PC-3 (cell line): Measurements from ENCODE around the gene RASSF4. TPM values are rescaled to one million over a fixed set of nuclear protein-coding genes. Genes with fewer than 3 reads are reported as not detected.
A peak's percentile ranks its signal among the peaks of the same experiment; 100 is the strongest.

Source experiments
- ATAC-seq: fragments of 200-7000 bp; cut with Tn5 transposase; 2 replicates; pipeline ENCODE4 v1.9.1; 2020; ENCODE audit warnings: mild to moderate bottlenecking, moderate library complexity
- BruUV-seq: library from RNA; stranded (reverse); fragments of 400-500 nt; replicated peaks from 2 replicates; lab custom pipeline; 2021; lab: Mats Ljungman, UMichigan
- CTCF ChIA-PET: fragments of 300-600 bp; sonication (Branson Sonifier 250); formaldehyde crosslinking; loops from one replicate; lab custom pipeline; 2022; ENCODE audit warnings: antibody characterized with exemption; lab: Charles Lee
- POLR2A ChIA-PET: fragments of 300-600 bp; sonication (Branson Sonifier 250); formaldehyde crosslinking; loops from one replicate; lab custom pipeline; 2022; ENCODE audit warnings: antibody characterized with exemption; ENCODE audit not compliant: unreplicated experiment; lab: Charles Lee
- DNase-seq: peaks from one replicate; pipeline ENCODE4 v3.0.0-alpha.2; 2015
- H2AFZ ChIP-seq: fragments of 300-600 bp; sonication (generic); 2 replicates; pipeline ENCODE4 v1.6.0; 2016; ENCODE audit warnings: antibody characterized with exemption, low read length
- H3F3A ChIP-seq: fragments of 300-600 bp; sonication (generic); one replicate; pipeline ENCODE4 v1.6.0; 2017; ENCODE audit warnings: antibody characterized with exemption, low read length, control low read depth, mild to moderate bottlenecking; ENCODE audit not compliant: unreplicated experiment
- H3K27ac ChIP-seq: fragments of 300-600 bp; sonication (generic); 2 replicates; pipeline ENCODE4 v1.5.1; 2016; ENCODE audit warnings: mild to moderate bottlenecking, low read length
- H3K27me3 ChIP-seq: fragments of 300-600 bp; sonication (generic); 2 replicates; pipeline ENCODE4 v1.6.1; 2016; ENCODE audit warnings: low read length, mixed read lengths
- H3K36me3 ChIP-seq: fragments of 300-600 bp; sonication (generic); 2 replicates; pipeline ENCODE4 v1.6.1; 2016; ENCODE audit warnings: low read depth, mixed run types, low read length, mixed read lengths
- H3K4me1 ChIP-seq: fragments of 300-600 bp; sonication (generic); 2 replicates; pipeline ENCODE4 v1.5.1; 2016; ENCODE audit warnings: low read length; ENCODE audit not compliant: insufficient read depth
- H3K4me2 ChIP-seq: fragments of 300-600 bp; sonication (generic); 2 replicates; pipeline ENCODE4 v1.6.0; 2016; ENCODE audit warnings: low read length
- H3K4me3 ChIP-seq: fragments of 300-600 bp; sonication (generic); 2 replicates; pipeline ENCODE4 v1.5.1; 2016; ENCODE audit warnings: mild to moderate bottlenecking, low read length, mixed read lengths
- H3K79me2 ChIP-seq: fragments of 300-600 bp; sonication (generic); 2 replicates; pipeline ENCODE4 v1.6.1; 2017; ENCODE audit warnings: low read length, mixed read lengths
- H3K9ac ChIP-seq: fragments of 300-600 bp; sonication (generic); 2 replicates; pipeline ENCODE4 v1.6.0; 2016; ENCODE audit warnings: mild to moderate bottlenecking, low read length
- H3K9me2 ChIP-seq: fragments of 300-600 bp; sonication (generic); replicated peaks from 2 replicates; pipeline ENCODE4 v1.6.1; 2016; ENCODE audit warnings: mixed run types, low read length, mixed read lengths
- H3K9me3 ChIP-seq: fragments of 300-600 bp; sonication (generic); 2 replicates; pipeline ENCODE4 v1.6.1; 2016; ENCODE audit warnings: low read length, mixed read lengths
- H4K20me1 ChIP-seq: fragments of 300-600 bp; sonication (generic); 2 replicates; pipeline ENCODE4 v1.6.1; 2016; ENCODE audit warnings: low read length, mixed read lengths
- EZH2 ChIP-seq: fragments of 300-600 bp; sonication (generic); IDR thresholded peaks from one replicate; pipeline ENCODE4 v1.6.1; 2017; ENCODE audit warnings: antibody characterized with exemption, mild to moderate bottlenecking, low read length; ENCODE audit not compliant: unreplicated experiment
- EZH2phosphoT487 ChIP-seq: fragments of 300-600 bp; sonication (generic); IDR thresholded peaks from 2 replicates; pipeline ENCODE4 v1.6.1; 2018; ENCODE audit warnings: mild to moderate bottlenecking, antibody characterized with exemption, low read length, borderline replicate concordance
- intact Hi-C: fragments of 100-400 bp; cut with micrococcal nuclease; formaldehyde crosslinking; loops from 2 replicates; pipeline ENCODE4 v1.9.0; 2023
- total RNA-seq: library from RNA; depleted of rRNA; stranded (reverse); fragments of >200 nt; gene quantifications from 2 replicates; pipeline ENCODE4 v1.2.3, GENCODE V29; 2014
- TF ChIP-seq, protein P1 (sequence below): fragments of 300-600 bp; sonication (generic); conservative IDR thresholded peaks from 2 replicates; pipeline ENCODE4 v1.5.1; 2017; ENCODE audit warnings: antibody characterized with exemption, low read depth, mild to moderate bottlenecking, low read length

RASSF4 gene
- total RNA-seq, 1 experiment from 2014 or later: 8.7 TPM

- BruUV-seq: TSS peak; percentile 79
- Histone ChIP-seq H3K36me3 (no peaks in the 10 kb centered on the region), H3K27ac (0 out of 2 replicates have a peak overlapping the region, but pooled peaks have one; percentile 8), H3K27me3 (no peaks in the 10 kb centered on the region), H3K4me1 (peaks cover 80% of the 10 kb centered on the region), H3K9me3 (no peaks in the 10 kb centered on the region), H3K9ac (peak overlapping the region; percentile 10; the same call in 1 of the 2 replicates), H3K79me2 (0 out of 2 replicates have a peak, but pooled peaks cover 19% of the 10 kb centered on the region), H3K4me2 (peak overlapping the region; percentile 79), H3F3A (peaks cover 5% of the 10 kb centered on the region), H3K9me2 (no peaks in the 10 kb centered on the region), H2AFZ (no peak overlapping the region), H3K4me3 (peak overlapping the region; percentile 56), H4K20me1 (no peaks in the 10 kb centered on the region)
- no peak for DNase-seq
- ChIA-PET CTCF (no interaction called here), POLR2A (interaction anchor here (0.9 to 1.7 kb wide), 2 partner anchors 19 to 24 kb away, joined by 4 to 7 read pairs; partner anchors contain the start of gene RASSF4)
- intact Hi-C loops: loop anchor here (2.0 kb wide), 1 partner anchor 31 kb away; no protein-coding TSS in a partner anchor
- TF ChIP-seq EZH2: no peak
- TF ChIP-seq, protein P1, sequence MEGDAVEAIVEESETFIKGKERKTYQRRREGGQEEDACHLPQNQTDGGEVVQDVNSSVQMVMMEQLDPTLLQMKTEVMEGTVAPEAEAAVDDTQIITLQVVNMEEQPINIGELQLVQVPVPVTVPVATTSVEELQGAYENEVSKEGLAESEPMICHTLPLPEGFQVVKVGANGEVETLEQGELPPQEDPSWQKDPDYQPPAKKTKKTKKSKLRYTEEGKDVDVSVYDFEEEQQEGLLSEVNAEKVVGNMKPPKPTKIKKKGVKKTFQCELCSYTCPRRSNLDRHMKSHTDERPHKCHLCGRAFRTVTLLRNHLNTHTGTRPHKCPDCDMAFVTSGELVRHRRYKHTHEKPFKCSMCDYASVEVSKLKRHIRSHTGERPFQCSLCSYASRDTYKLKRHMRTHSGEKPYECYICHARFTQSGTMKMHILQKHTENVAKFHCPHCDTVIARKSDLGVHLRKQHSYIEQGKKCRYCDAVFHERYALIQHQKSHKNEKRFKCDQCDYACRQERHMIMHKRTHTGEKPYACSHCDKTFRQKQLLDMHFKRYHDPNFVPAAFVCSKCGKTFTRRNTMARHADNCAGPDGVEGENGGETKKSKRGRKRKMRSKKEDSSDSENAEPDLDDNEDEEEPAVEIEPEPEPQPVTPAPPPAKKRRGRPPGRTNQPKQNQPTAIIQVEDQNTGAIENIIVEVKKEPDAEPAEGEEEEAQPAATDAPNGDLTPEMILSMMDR: no peak
- TF ChIP-seq EZH2phosphoT487: no peak
- no peak for ATAC-seq
These were observed 18.6 kb downstream of the RASSF4 start for GRCh38 chr10:44978213-44978569.

- Histone ChIP-seq H4K20me1 (no peaks in the 10 kb centered on the region), H3K9ac (peak within 1 kb of the TSS; percentile 18; the same call in 1 of the 2 replicates), H3K27me3 (no peaks in the 10 kb centered on the region), H3K4me1 (peaks cover 81% of the 10 kb centered on the region), H3K4me2 (peak within 1 kb of the TSS; percentile 79), H3F3A (peaks cover 5% of the 10 kb centered on the region), H3K79me2 (0 out of 2 replicates have a peak, but pooled peaks cover 19% of the 10 kb centered on the region), H3K9me2 (no peaks in the 10 kb centered on the region), H3K4me3 (peak within 1 kb of the TSS; percentile 56), H3K27ac (peak within 1 kb of the TSS; percentile 54), H3K9me3 (no peaks in the 10 kb centered on the region), H2AFZ (peak within 1 kb of the TSS; percentile 51; the same call in 1 of the 2 replicates), H3K36me3 (no peaks in the 10 kb centered on the region)
- BruUV-seq: no TSS peak
- DNase-seq: peak; percentile 98
- ChIA-PET CTCF (no interaction called here), POLR2A (interaction anchor here (0.6 to 1.7 kb wide), 4 partner anchors 19 to 1264 kb away, joined by 3 to 7 read pairs (median 4); partner anchors contain the start of gene RASSF4)
- peak; percentile 29 for ATAC-seq
- TF ChIP-seq EZH2phosphoT487 (no peak), EZH2 (no peak)
- TF ChIP-seq, protein P1: no peak
- intact Hi-C loops: loop anchor here (2.0 kb wide), 1 partner anchor 30 kb away; no protein-coding TSS in a partner anchor
These were observed 19.1 kb downstream of the RASSF4 start, which contains the start of gene DEPP1 for GRCh38 chr10:44978570-44979280. DEPP1 (minus strand) TSS chr10:44978809; CDS start chr10:44978030, 779 bp downstream.
